Measurements from ENCODE around the gene EPHB6.

- no peak for TF ChIP-seq POLR2AphosphoS5 (IDR thresholded peaks at IDR 0.05; ENCODE audit: borderline replicate concordance, low read depth, low read length)
- TF ChIP-seq EZH2 (IDR thresholded peaks at IDR 0.05) = no peak
- TF ChIP-seq FOXP2 (optimal IDR thresholded peaks at IDR 0.05; ENCODE audit: control extremely low read depth, extremely low read length, insufficient read depth) = no peak
Observed at GRCh38 chr7:142883145-142883544, 28.3 kb downstream of the EPHB6 start.

Measured in SK-N-MC (cell line).